ENCODE measurements around the gene PEBP1.
"Not testable (repeated sequence)": the region's sequence is repeated elsewhere in the genome, so short reads cannot be mapped to it uniquely, and the experiment has no call there.

PEBP1 gene

GRCh38 chr12:118135788-118136558 lies at the start of gene PEBP1:
Gene PEBP1, plus strand, starts transcription at chr12:118136124. Its CDS starts 86 bp downstream, at chr12:118136210.
- DNase-seq (ENCODE audit: low read depth) = peak; percentile 64

GRCh38 chr12:118089782-118090181 lies 46.1 kb upstream of the PEBP1 start:
- DNase-seq (ENCODE audit: low read depth) = no peak

DNA sequence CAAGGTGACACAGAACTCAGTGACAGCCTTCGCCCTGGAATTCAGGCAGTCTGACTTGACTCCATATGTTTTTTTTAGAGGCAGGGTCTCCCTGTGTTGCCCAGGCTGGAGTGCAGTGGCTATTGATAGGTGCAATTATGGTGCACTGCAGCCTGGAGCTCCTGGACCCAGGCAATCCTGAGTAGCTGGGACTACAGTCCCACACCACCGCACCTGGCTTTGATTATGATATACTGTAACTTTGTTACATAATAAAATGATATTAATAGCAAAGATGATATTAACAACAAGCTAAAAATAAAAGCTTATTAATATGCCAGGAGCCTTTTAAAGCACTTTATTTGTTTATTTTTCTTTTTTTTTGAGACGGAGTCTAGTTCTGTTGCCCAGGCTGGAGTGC lies 41.9 kb upstream of the PEBP1 start:
- no peak for DNase-seq (ENCODE audit: low read depth)

DNA sequence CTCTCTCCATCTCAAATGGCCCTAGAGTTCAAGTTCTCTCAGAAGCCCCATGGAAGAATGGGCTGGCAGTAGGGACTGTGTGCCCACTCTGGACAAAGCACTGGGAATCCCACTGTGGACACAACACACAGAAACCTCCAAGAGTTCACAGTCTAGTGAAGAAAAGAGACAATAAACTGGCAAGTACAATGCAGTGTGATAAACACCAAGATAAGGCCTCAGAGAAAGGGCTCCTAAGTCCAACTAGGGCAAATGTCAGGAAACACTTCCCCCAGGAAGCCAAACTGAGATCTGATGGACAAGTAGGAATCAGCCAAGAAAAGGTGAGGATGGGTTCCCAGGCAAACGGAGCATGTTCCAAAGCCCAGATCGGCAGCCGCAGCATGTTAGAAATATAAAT lies 37.5 kb upstream of the PEBP1 start:
- no peak for DNase-seq (ENCODE audit: low read depth)

- DNase-seq (ENCODE audit: low read depth) = no peak
Measured at GRCh38 chr12:118098911-118099671, 36.8 kb upstream of the PEBP1 start.

- no peak for DNase-seq (ENCODE audit: low read depth)
Measured at GRCh38 chr12:118101051-118101450, 34.9 kb upstream of the PEBP1 start.

GRCh38 chr12:118102070-118102469 lies 33.9 kb upstream of the PEBP1 start:
- DNase-seq (ENCODE audit: low read depth) = no peak

DNA sequence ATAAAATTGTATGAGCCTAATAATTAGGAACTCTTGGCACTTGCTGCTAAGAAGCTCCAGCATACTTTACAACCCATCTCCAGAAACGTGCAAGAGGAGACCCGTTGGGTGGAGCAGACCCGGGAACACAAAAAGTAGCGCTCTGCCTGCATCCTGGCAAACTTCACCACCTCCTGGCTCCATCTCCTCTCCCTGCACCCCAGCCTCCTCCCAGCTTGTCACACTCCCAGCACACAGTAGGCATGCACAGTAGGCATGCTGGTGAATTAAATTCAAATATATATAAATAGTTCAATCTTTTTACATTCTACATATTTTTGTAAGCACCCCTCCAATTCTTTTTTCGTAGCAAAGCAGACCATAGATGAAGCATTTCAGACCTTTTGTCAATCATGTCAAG lies 33.3 kb upstream of the PEBP1 start:
- DNase-seq (ENCODE audit: low read depth) = no peak

DNA sequence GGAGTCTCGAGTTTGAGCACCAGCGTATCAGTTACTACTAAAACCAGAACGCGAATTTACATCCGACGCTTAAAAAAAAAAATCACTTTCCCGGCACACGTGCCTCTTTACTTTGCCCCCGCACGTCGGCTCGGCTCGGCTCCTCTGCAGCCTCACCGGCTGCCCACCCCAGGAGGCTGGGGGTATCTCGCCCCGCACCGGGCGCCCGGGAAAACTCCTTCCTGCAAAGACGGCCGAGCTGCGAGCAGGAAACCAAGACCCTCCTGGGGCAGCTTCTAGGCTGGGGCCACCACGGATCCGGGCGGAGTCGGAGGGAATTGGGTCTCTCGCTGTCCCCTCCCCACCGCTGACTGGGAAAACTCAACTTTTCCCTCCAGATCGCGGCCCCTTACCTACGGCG lies 32.7 kb upstream of the PEBP1 start:
- DNase-seq (ENCODE audit: low read depth) = no peak

DNA sequence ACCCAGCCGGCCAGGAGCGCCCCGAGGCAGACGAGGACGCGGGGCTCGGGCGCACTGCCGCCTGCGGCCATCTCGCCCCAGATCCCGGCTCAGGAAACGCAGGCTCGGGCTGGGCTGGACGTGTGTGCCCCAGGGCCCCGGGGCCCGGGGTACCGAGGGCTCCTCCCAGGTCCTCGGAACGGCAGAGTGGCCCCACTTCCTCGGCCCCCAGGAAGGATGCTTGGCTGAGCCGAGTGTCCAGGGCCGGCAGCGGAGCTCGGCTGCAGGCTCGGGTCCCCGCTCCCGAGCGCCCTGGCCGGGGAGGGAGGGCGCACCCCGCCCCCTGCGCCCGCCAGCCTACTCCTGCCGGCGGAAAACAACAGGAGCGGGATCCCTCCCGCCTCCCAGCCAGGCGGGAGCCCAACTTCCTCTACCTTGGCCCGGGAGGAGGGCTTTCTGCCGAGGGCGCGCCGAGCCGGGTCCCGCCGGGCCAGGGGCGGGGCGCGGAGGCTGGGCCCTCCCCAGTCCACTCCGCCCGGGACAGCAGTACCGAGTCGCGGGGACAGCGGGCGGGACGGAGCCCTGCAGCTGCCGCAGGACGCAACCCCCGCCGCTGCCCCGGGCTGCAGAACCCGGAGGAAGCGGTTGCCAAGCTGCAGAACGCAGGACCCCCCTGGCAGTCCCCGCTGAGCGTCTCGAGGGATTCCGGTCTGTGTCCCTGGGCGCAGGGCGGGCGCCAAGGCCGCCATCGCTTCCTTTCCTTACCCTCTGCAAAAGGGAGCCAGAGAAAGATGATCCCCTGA lies 32.1 kb upstream of the PEBP1 start, which contains the start of gene VSIG10:
Gene VSIG10, minus strand, starts transcription at position 411 of the 782 bp plus-strand sequence. Its CDS starts 340 bp downstream, at position 71.
- DNase-seq (ENCODE audit: low read depth) = peak; percentile 34

- no peak for DNase-seq (ENCODE audit: low read depth)
Measured at GRCh38 chr12:118107011-118107410, 28.9 kb upstream of the PEBP1 start.

DNA sequence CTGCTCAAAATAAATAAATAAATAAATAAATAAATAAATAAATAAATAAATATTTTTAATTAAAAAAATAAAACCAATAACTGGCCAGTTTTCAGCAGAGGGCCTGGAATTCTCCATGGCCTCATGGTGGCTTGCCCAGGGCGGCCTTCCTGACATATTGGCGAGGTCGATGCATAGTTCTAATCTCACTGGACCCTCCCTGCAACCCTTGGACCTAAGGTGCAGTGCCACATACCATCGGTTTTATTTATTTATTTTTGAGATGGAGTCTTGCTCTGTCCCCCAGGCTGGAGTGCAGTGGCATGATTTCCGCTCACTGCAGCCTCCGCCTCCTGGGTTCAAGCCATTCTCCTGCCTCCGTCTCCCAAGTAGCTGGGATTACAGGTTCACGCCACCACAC lies 28.2 kb upstream of the PEBP1 start:
- DNase-seq (ENCODE audit: low read depth) = no peak

DNA sequence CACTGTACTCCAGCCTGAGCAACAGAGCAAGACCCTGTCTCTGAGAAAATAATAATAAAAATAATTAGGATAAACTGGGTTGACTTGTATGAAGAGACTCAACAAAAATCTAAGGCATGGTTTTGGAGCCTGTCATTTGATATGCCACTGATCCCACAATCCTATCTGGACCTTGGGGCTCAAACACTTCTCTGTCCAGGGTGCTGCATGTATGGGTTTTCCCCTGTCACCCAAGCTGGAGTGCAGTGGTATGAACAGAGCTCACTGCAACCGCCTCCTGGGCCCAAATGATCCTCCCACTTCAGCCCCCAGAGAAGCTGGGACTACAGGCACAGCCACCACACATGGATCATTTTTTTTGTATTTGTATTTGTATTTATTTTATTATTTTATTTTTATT lies 26.8 kb upstream of the PEBP1 start:
- DNase-seq (ENCODE audit: low read depth) = no peak

GRCh38 chr12:118119449-118119879 lies 16.5 kb upstream of the PEBP1 start:
- no peak for DNase-seq (ENCODE audit: low read depth)

DNA sequence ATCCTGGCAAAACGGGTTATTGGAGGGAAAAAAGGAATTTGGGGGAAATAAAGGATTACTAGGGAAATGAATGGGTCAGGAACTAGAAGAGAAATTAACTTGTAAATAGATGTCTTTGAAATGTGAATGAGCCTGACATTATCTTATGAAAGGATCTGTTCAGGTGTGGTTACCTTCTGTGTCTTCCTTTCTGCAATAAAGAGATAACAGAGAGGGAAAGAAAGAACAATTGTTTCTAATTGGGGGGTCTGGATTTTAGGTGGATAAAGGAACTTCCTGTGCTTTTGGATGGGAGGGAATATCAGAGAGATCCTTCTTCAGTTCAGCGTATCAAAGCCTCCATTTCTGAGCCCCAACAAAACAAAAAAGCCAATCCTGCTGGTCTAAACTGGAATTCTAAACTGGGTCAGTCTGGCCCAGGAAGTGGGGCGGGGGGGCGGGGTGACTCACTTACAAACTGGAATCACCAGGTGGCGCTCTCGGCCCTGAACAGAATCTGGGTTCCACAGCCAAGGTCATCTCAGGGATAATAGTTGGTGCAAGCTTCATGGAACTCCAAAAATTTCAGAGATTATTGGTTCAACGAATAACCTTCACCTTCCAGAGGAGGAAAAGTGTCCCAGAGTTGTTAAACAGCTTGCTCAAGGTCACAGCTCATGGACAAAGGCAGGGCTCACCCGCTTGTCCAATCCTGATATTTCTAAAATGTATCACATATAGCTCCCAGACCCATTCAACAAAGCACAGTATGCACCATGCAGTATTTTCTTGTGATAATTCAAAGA lies 15.2 kb upstream of the PEBP1 start:
- DNase-seq (ENCODE audit: low read depth) = no peak

DNA sequence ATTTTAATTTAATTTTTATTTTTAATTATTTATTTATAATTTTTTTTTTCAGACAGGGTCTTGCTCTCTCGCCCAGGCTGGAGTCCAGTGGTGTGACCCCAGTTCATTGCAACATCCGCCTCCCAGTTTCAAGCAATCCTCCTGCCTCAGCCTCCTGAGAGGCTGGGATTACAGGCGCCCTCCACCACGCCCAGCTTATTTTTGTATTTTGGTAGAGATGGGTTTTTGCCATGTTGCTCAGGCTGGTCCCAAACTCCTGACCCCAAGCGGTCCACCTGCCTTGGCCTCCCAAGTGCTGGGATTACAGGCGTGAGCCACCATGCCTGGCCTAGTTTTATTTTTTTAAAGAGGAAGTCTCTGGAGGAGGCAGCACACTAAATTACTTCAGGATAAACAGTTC lies 13.7 kb upstream of the PEBP1 start:
- DNase-seq (ENCODE audit: low read depth) = no peak

GRCh38 chr12:118124333-118124874 lies 11.5 kb upstream of the PEBP1 start:
- no peak for DNase-seq (ENCODE audit: low read depth)

- no peak for DNase-seq (ENCODE audit: low read depth)
Measured at GRCh38 chr12:118125743-118126118, 10.2 kb upstream of the PEBP1 start.

DNA sequence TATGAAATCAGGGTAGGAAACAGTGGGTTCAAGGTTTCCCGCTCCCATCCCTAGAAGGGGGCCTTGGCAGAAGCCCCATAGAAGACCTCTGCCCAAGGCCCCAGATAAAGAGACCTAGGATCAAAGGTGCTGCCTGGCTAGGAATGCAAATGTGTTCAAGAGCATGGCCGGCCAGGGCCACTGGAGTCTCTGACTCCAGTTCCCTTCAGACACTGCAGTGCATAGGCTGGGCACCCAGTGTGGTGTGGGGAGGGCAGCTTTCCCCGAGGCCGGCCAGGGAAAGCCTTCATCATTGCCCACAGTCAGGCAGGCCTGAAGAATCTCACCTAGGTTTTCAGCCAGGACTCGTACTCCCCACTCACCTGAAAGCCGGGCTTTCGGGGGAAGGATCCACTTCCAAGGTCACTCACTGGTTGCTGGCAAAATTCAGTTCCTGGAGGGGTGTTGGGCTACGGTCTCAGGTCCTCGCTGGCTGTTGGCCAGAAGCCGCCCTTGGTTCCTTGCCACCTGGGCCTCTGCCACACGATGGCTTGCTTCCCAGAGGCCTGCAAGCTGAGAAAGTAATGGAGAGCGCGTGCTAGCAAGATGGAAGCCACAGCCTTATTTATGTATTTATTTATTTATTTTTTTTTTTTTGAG lies 9.7 kb upstream of the PEBP1 start:
- no peak for DNase-seq (ENCODE audit: low read depth)

- DNase-seq (ENCODE audit: low read depth) = no peak
Measured at GRCh38 chr12:118127867-118128266, 8.1 kb upstream of the PEBP1 start.

GRCh38 chr12:118129436-118129835 lies 6.5 kb upstream of the PEBP1 start:
- not testable (repeated sequence) for DNase-seq (ENCODE audit: low read depth)
